H1 (cell line): ENCODE measurements around the gene NSUN2. TPM values are rescaled to one million over a fixed set of nuclear protein-coding genes. Genes with fewer than 3 reads are reported as not detected.

Source experiments
- CTCF ChIA-PET: fragments of 300-600 bp; sonication (Branson Sonifier 250); formaldehyde crosslinking; loops from one replicate; lab custom pipeline; 2021; ENCODE audit not compliant: partially characterized antibody; lab: Charles Lee
- POLR2A ChIA-PET: fragments of 300-600 bp; sonication (Branson Sonifier 250); formaldehyde crosslinking; loops from one replicate; lab custom pipeline; 2021; ENCODE audit warnings: inconsistent platforms; ENCODE audit not compliant: partially characterized antibody; lab: Charles Lee
- DNase-seq, 2 experiments: peaks; one replicate each; pipeline versions ENCODE4 v3.0.0 to v3.0.0-alpha.2; 2010 to 2022; ENCODE audit warnings: low spot score in 2 of 2, low read depth in 1 of 2, mixed read lengths in 1 of 2
- FAIRE-seq: peaks from 2 replicates; lab custom pipeline; 2011; peaks lifted over from hg19 to GRCh38; lab: Jason Lieb, UNC
- H2AFZ ChIP-seq: 2 replicates; pipeline ENCODE4 v1.8.1; 2012; ENCODE audit warnings: low read length, inconsistent platforms
- H2AK5ac ChIP-seq: 2 replicates; pipeline ENCODE4 v1.6.1; 2013; ENCODE audit warnings: low read depth, low read length
- H2BK120ac ChIP-seq: replicated peaks from 2 replicates; pipeline ENCODE3; 2013; ENCODE audit warnings: low read depth, low read length, inconsistent platforms
- H2BK12ac ChIP-seq: 2 replicates; pipeline ENCODE4 v1.6.1; 2013; ENCODE audit warnings: low read depth, low read length
- H2BK15ac ChIP-seq: 2 replicates; pipeline ENCODE4 v1.6.1; 2013; ENCODE audit warnings: low read length
- H2BK20ac ChIP-seq: 2 replicates; pipeline ENCODE4 v1.6.1; 2013; ENCODE audit warnings: low read length
- H2BK5ac ChIP-seq: 2 replicates; pipeline ENCODE4 v1.6.1; 2013; ENCODE audit warnings: low read depth, low read length
- H3K14ac ChIP-seq: 2 replicates; pipeline ENCODE4 v1.6.1; 2013; ENCODE audit warnings: inconsistent platforms; ENCODE audit not compliant: insufficient read length
- H3K18ac ChIP-seq: 2 replicates; pipeline ENCODE4 v1.6.1; 2013; ENCODE audit warnings: low read length; ENCODE audit errors: extremely low read depth
- H3K23ac ChIP-seq: 2 replicates; pipeline ENCODE4 v1.6.1; 2013; ENCODE audit warnings: inconsistent platforms; ENCODE audit not compliant: insufficient read length
- H3K23me2 ChIP-seq: 2 replicates; pipeline ENCODE4 v1.6.1; 2013; ENCODE audit warnings: low read depth, low read length
- H3K27ac ChIP-seq: 2 replicates; pipeline ENCODE4 v1.6.1; 2011; ENCODE audit warnings: low read depth, low read length, inconsistent platforms
- H3K27me3 ChIP-seq, 4 experiments: replicated peaks in 1 of 4; 1 replicate in 1 of 4; 2 replicates in 3 of 4; pipeline versions ENCODE4 v1.6.1 to v1.8.1; 2011 to 2013; ENCODE audit warnings: low read length in 3 of 4, mild to moderate bottlenecking in 3 of 4, inconsistent platforms in 2 of 4, mixed read lengths in 2 of 4, moderate library complexity in 1 of 4; ENCODE audit not compliant: control insufficient read depth in 3 of 4, insufficient read depth in 3 of 4; ENCODE audit errors: extremely low read depth in 1 of 4
- H3K36me3 ChIP-seq, 4 experiments: 2 replicates each; pipeline versions ENCODE4 v1.6.1 to v1.8.1; 2011 to 2013; ENCODE audit warnings: mild to moderate bottlenecking in 4 of 4, low read length in 3 of 4, moderate library complexity in 2 of 4, control low read depth in 1 of 4, inconsistent platforms in 1 of 4; ENCODE audit not compliant: insufficient read depth in 4 of 4, control insufficient read depth in 2 of 4
- H3K4ac ChIP-seq: replicated peaks from 2 replicates; pipeline ENCODE3; 2013; ENCODE audit warnings: low read length, low read depth, mixed read lengths, inconsistent platforms; ENCODE audit not compliant: insufficient read length
- H3K4me1 ChIP-seq, 4 experiments: replicated peaks in 1 of 4; 1 replicate in 1 of 4; 2 replicates in 3 of 4; pipeline versions ENCODE4 v1.6.1 to v1.8.1; 2011 to 2013; ENCODE audit warnings: low read length in 3 of 4, inconsistent platforms in 2 of 4, mixed read lengths in 1 of 4; ENCODE audit not compliant: insufficient read depth in 4 of 4, control insufficient read depth in 3 of 4
- H3K4me2 ChIP-seq, 2 experiments: 2 replicates each; pipeline versions ENCODE4 v1.6.1 to v1.8.1; 2011 to 2013; ENCODE audit warnings: low read depth in 2 of 2, low read length in 2 of 2, control low read depth in 1 of 2, inconsistent platforms in 1 of 2, mild to moderate bottlenecking in 1 of 2; ENCODE audit not compliant: insufficient read depth in 1 of 2
- H3K4me3 ChIP-seq, 4 experiments: fragments of 200-600, 300-600 bp in 1 of 4; sonication (generic), shearing (Covaris generic), sonication (Bioruptor Twin) in 1 of 4; 2 replicates each; pipeline versions ENCODE4 v1.5.1 to v1.8.1; 2011 to 2016; ENCODE audit warnings: low read length in 4 of 4, low read depth in 3 of 4, control low read depth in 2 of 4, inconsistent platforms in 2 of 4, mild to moderate bottlenecking in 2 of 4, mixed read lengths in 1 of 4, moderate library complexity in 1 of 4; ENCODE audit not compliant: insufficient read depth in 2 of 4; ENCODE audit errors: extremely low read depth in 1 of 4
- H3K56ac ChIP-seq: replicated peaks from 2 replicates; pipeline ENCODE3; 2013; ENCODE audit warnings: low read depth, mild to moderate bottlenecking, mixed read lengths, low read length, inconsistent platforms; ENCODE audit not compliant: insufficient read length
- H3K79me1 ChIP-seq: 2 replicates; pipeline ENCODE4 v1.6.1; 2013; ENCODE audit warnings: low read depth, low read length, control low read depth
- H3K79me2 ChIP-seq, 2 experiments: 2 replicates each; pipeline versions ENCODE4 v1.6.1 to v1.8.1; 2012 to 2013; ENCODE audit warnings: low read length in 2 of 2, mild to moderate bottlenecking in 2 of 2, inconsistent platforms in 1 of 2; ENCODE audit not compliant: insufficient read depth in 2 of 2, control insufficient read depth in 1 of 2
- H3K9ac ChIP-seq, 4 experiments: replicated peaks in 1 of 4; 1 replicate in 1 of 4; 2 replicates in 3 of 4; pipeline versions ENCODE4 v1.6.1 to v1.8.1; 2011 to 2013; ENCODE audit warnings: low read depth in 3 of 4, low read length in 3 of 4, control low read depth in 2 of 4, mild to moderate bottlenecking in 2 of 4, moderate library complexity in 2 of 4, inconsistent platforms in 1 of 4; ENCODE audit errors: extremely low read depth in 1 of 4
- H3K9me3 ChIP-seq, 2 experiments: 2 replicates each; pipeline versions ENCODE4 v1.6.1 to v1.8.1; 2012 to 2013; ENCODE audit warnings: mild to moderate bottlenecking in 2 of 2, moderate library complexity in 2 of 2, control low read depth in 1 of 2, inconsistent platforms in 1 of 2, low read depth in 1 of 2, low read length in 1 of 2, mixed read lengths in 1 of 2; ENCODE audit not compliant: insufficient read depth in 2 of 2
- H4K20me1 ChIP-seq, 2 experiments: replicated peaks in 1 of 2; 2 replicates each; pipeline versions ENCODE3 to v1.8.1; 2011 to 2013; ENCODE audit warnings: inconsistent platforms in 2 of 2, low read length in 2 of 2, mild to moderate bottlenecking in 1 of 2; ENCODE audit not compliant: insufficient read depth in 2 of 2, control insufficient read depth in 1 of 2
- H4K5ac ChIP-seq: 2 replicates; pipeline ENCODE4 v1.6.1; 2013; ENCODE audit warnings: low read length, low read depth, mixed read lengths, inconsistent platforms; ENCODE audit not compliant: insufficient read length
- H4K8ac ChIP-seq: 2 replicates; pipeline ENCODE4 v1.8.0; 2013; ENCODE audit warnings: mild to moderate bottlenecking, moderate library complexity, low read length, inconsistent platforms; ENCODE audit not compliant: insufficient read depth; ENCODE audit errors: extremely low read depth
- H4K91ac ChIP-seq: replicated peaks from 2 replicates; pipeline ENCODE3; 2013; ENCODE audit warnings: low read length, mixed read lengths, inconsistent platforms; ENCODE audit not compliant: insufficient read length
- ASH2L ChIP-seq: fragments of 200-600, 300-600 bp; sonication (generic); IDR thresholded peaks from one replicate; pipeline ENCODE4 v1.7.1; 2017; ENCODE audit warnings: low read length
- HDAC2 ChIP-seq, 2 experiments: fragments of 300-600 bp in 1 of 2; sonication (generic) in 1 of 2; IDR thresholded peaks; 2 replicates each; pipeline ENCODE4 v1.6.1; 2011 to 2012; ENCODE audit warnings: low read depth in 2 of 2, low read length in 2 of 2, mild to moderate bottlenecking in 2 of 2, moderate library complexity in 2 of 2, borderline replicate concordance in 1 of 2, inconsistent platforms in 1 of 2
- JUND ChIP-seq: IDR thresholded peaks from 2 replicates; pipeline ENCODE4 v1.6.1; 2011; ENCODE audit warnings: mild to moderate bottlenecking, improper control_type of control experiment, low read length
- SP4 ChIP-seq: IDR thresholded peaks from 2 replicates; pipeline ENCODE4 v1.6.1; 2012; ENCODE audit warnings: low read length, inconsistent platforms
- TCF12 ChIP-seq: IDR thresholded peaks from 2 replicates; pipeline ENCODE4 v1.6.1; 2011; ENCODE audit warnings: low read depth, mild to moderate bottlenecking, low read length
- WGBS, 2 experiments: shearing (Covaris generic) in 1 of 2; methylation state at CpG; one replicate each; pipeline versions ENCODE4 v1.1.6 to v1.1.7; 2013 to 2015; ENCODE audit warnings: low lambda C conversion rate in 2 of 2, mixed read lengths in 2 of 2, inconsistent platforms in 1 of 2, low coverage in 1 of 2, missing lambda C conversion rate in 1 of 2; ENCODE audit not compliant: insufficient replicate concordance in 2 of 2, insufficient coverage in 1 of 2, insufficient read length in 1 of 2; ENCODE audit errors: extremely low coverage in 1 of 2, missing lambda C conversion rate in 1 of 2; 5-methylcytosine and 5-hydroxymethylcytosine counted together
- polyA plus RNA-seq, 7 experiments: library from polyadenylated mRNA; depleted of rRNA in 3 of 7; stranded (reverse) in 5 of 7; unstranded in 2 of 7; fragments of >200 nt in 5 of 7; fragments of 200-250 nt in 2 of 7; gene quantifications; 1 replicate in 5 of 7; 2 replicates in 1 of 7; 4 replicates in 1 of 7; pipeline versions ENCODE4 v1.2.1 to v1.2.3, GENCODE V29; 2011 to 2013; ENCODE audit warnings: missing spikeins in 2 of 7, mixed read lengths in 2 of 7
- total RNA-seq: library from RNA; stranded (reverse); fragmentation: NEBNext Ultra II Directional; extraction: Animal tissue kit (Norgen Biotek cat#: 25700); gene quantifications from 2 replicates; pipeline ENCODE4 v1.2.1, GENCODE V29; 2021

NSUN2 gene
- total and polyA plus RNA-seq, 2 of the 8 experiments (the other 6 are each of a cell fraction or from before 2014, with no cell fraction given) = 47.3 to 94.7 TPM

DNA sequence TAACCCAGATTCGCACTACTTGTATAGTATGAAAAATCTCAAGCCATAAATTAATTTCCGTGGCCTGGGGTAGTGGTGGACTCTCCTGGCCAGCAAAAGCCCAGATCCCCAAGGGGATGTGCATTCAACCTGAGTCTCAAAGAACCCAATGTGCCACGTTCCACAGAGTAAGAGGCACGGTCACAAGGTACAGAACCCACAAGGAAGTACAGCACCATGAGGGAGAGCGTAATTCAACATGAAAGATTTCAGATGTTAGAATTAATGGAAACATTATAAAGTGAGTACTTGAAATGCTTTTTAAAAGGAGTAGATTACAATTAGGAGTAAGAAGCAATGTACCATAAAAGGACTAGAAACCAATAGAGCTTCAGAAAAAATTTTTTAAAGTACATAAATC, 23.8 kb upstream of the NSUN2 start:
- Histone ChIP-seq H3K27ac (no peak overlapping the region), H4K20me1 (peaks cover 3 to 4% of the 10 kb centered on the region in 2 experiments), H4K91ac (no peak overlapping the region), H3K4me2 (no peak overlapping the region), H3K18ac (no peak overlapping the region), H3K4me3 (no peak overlapping the region), H3K9ac (no peak overlapping the region), H3K4me1 (no peaks in the 10 kb centered on the region; a peak in 1 of 7 replicates), H3K23me2 (no peaks in the 10 kb centered on the region), H2BK5ac (no peak overlapping the region), H3K56ac (no peak overlapping the region), H4K8ac (no peak overlapping the region), H3K79me1 (peaks cover 4% of the 10 kb centered on the region; the same call in 1 of the 2 replicates), H3K36me3 (peaks cover 0 to 27% (median 12%) of the 10 kb centered on the region in 4 experiments; a peak in 6 of 8 replicates), H3K27me3 (no peaks in the 10 kb centered on the region), H2BK120ac (no peak overlapping the region), H3K4ac (no peak overlapping the region), H3K14ac (no peak overlapping the region), H4K5ac (no peak overlapping the region), H2BK20ac (no peak overlapping the region), H3K23ac (no peak overlapping the region), H2BK12ac (no peak overlapping the region), H3K79me2 (no peaks in the 10 kb centered on the region; a peak in 1 of 4 replicates), H2AFZ (no peak overlapping the region), H2BK15ac (no peak overlapping the region), H3K9me3 (no peaks in the 10 kb centered on the region; a peak in 1 of 4 replicates), H2AK5ac (no peak overlapping the region)
- FAIRE-seq = no peak
- 95% methylated on average over 5 of the region's 5 CpGs; no CpG with 5 or more reads in 1 of the 2 experiments for WGBS, 2 experiments
- POLR2A ChIA-PET = no interaction called here
- CTCF ChIA-PET = interaction anchor here (0.5 kb wide), 1 partner anchor 153 kb away, joined by 5 read pairs; no protein-coding TSS in a partner anchor
- DNase-seq = no peak
- TF ChIP-seq SP4 = no peak
- no peak for TF ChIP-seq TCF12
- TF ChIP-seq HDAC2 (IDR thresholded peaks at IDR 0.05; ENCODE audit: borderline replicate concordance in 1 of 2, low read depth in 2 of 2, low read length in 2 of 2) = no peak
- no peak for TF ChIP-seq JUND
- TF ChIP-seq ASH2L = no peak
